Breast epithelium (tissue), 3 donors: ENCODE results near the gene RANBP2.

ENCODE experiments used
- POLR2A ChIP-seq: fragments of 450-650 bp; IDR thresholded peaks from one replicate; pipeline ENCODE4 v1.6.1; 2016; ENCODE audit warnings: antibody characterized with exemption, mild to moderate bottlenecking, moderate library complexity
- TF ChIP-seq, protein P1 (sequence below), 3 donors: fragments of 450-650 bp; IDR thresholded peaks; one replicate each; pipeline ENCODE4 v1.5.1; 2016 to 2017; ENCODE audit warnings: antibody characterized with exemption in 3 of 3, mild to moderate bottlenecking in 3 of 3, moderate library complexity in 3 of 3

DNA sequence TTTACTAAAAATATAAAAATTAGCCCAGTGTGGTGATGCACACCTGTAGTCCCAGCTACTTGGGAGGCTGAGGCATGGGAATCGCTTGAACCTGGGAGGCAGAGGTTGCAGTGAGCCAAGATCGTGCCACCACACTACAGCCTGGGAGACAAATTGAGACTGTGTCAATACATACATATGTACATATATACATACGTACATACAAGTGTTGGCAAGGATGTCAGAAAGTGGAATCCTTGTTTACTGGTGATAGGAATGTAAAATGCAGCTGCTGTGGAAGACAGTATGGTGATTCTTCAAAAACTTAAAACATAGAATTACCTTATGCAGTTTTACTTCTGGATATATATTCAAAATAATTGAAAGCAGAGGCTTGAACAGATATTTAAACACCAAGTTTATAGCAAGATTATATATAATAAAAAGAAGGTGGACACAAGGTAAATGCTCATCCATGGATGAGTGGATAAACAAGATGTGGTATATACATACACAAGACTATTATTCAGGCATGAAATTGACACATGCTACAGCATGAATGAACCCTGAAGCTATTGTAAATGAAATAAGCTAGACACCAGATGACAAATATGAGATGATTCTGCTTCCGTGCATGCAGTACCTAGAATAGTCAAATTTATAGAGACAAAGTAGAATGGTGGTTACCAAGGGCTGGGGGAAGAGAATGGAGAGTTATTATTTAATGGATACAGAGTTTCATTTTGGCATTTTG is 110.5 kb downstream of the RANBP2 start:
- TF ChIP-seq, protein P1, sequence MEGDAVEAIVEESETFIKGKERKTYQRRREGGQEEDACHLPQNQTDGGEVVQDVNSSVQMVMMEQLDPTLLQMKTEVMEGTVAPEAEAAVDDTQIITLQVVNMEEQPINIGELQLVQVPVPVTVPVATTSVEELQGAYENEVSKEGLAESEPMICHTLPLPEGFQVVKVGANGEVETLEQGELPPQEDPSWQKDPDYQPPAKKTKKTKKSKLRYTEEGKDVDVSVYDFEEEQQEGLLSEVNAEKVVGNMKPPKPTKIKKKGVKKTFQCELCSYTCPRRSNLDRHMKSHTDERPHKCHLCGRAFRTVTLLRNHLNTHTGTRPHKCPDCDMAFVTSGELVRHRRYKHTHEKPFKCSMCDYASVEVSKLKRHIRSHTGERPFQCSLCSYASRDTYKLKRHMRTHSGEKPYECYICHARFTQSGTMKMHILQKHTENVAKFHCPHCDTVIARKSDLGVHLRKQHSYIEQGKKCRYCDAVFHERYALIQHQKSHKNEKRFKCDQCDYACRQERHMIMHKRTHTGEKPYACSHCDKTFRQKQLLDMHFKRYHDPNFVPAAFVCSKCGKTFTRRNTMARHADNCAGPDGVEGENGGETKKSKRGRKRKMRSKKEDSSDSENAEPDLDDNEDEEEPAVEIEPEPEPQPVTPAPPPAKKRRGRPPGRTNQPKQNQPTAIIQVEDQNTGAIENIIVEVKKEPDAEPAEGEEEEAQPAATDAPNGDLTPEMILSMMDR (IDR thresholded peaks at IDR 0.05): no peak
- no peak for TF ChIP-seq POLR2A
